GM10847 (cell line): ENCODE data around the gene SDK1.

Experiments
- POLR2A ChIP-seq: IDR thresholded peaks from 2 replicates; pipeline ENCODE4 v1.6.1; 2011; ENCODE audit not compliant: insufficient read length; ENCODE audit errors: extremely low read depth

SDK1 gene

DNA sequence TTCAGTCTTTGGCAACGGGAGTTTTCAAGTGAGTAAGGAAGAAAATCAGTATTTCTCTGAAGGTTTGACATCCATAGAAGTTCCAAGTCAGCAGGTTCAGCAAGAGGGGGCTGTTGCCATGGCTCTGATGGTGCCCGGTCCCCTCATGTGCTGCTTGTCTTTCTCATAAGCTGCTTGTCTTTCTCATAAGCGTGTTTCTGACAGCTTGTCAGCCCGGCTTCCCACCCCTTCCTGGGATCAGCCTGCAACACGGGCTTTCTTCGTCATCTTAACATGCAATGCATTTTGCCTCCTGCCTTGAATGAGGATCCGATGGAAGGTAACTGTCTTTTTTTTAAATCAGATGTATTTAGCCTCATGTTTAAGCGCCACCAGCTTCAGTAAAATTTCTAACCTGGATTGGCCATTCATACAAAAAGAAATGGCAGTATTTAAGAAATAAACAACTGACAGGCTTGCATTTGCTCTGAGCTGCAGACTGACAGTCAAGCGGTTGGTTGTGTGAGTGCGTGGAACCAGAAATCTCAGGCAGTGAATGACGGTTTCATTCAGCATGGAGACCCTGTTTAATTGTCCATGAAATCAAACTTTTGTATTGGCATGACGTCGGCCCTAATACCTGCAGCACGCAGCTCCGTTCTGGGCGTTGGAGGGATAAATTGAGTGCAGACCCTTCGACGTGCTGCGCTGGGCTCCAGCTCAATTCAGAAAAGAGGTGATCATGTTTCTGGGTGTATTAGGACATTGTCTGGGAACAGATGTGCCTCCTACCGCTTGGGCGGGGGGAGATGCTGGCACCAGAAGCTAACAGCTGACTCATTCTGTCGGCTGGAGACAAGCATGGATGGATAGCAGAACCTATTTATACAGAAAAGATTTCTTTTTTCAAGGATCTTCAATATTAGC, 926.3 kb downstream of the SDK1 start:
- no peak for TF ChIP-seq POLR2A

DNA sequence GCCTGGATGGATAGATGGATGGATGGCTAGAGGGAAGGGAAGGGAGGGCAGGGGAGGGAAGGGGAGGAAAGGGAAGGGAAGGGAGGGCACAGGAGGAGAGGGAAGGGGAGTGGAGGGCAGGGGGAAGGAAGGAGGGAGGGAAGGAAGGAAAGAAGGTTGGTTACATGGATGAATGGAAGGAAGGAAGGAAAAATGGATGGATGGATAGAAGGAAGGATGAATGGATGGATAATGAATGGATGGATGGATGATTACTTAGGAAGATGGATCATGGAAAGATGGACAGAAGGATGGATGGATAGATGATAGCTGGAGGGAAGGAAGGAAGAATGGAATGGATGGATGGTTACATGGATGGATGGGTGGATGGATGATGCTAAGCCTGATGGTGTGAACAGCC, 929.3 kb downstream of the SDK1 start:
- TF ChIP-seq POLR2A = no peak

DNA sequence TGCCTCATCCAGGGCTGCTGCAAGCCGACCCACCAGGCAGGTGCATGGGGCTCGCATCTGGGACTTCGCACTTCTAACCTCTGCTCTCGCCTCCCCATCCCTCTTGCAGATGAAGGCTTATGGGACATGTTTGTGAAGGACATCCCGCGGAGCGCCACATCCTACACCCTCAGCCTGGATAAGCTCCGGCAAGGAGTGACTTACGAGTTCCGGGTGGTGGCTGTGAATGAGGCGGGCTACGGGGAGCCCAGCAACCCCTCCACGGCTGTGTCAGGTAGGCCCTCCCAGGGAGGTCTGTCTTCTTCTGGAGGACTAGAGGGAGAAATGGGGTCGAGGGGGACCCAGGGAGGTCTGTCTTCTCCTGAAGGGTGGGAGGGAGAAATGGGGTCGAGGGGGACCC, 932.1 kb downstream of the SDK1 start:
- TF ChIP-seq POLR2A = no peak

DNA sequence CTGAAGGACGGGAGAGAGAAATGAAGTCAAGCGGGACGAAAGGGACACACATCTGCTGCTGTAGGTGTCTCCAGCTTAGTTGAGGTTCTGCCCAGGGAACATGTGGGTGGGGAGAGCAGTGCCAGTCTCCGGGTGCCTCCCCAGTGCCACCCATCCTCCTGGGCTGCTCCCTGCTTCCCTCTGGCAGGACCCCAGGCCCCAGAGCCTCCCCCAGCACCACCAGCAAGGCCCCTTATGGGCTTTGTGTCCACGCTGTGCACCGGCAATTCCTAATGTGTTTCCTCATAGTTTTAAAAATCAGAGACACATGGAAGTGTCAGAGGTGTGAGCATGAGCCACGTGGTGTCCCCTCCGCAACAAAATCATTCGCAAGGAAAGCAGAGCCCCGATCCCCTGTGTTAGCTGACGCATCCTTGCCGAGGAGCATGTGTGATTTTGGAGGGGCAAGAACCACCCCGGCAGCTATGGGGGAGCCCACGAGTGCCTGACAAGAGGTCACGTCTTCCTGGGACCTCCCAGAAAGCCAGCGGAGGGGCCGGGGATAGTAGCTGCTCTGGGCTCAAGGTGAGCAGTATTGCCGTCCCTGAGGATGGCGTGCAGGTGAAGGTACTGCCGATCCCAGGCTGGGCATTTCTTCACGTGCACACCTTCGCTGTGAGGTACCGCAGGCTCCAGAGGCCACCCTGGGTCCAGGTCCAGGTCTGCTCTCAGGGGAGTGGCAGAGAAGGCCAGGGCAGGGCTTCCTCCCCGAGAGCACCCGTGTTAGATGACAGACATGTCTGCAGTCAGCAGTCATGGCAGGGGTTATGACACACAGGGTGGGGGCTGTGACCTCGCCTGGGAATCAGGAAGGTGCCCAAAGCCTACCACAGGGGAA, 932.8 kb downstream of the SDK1 start:
- TF ChIP-seq POLR2A = no peak

DNA sequence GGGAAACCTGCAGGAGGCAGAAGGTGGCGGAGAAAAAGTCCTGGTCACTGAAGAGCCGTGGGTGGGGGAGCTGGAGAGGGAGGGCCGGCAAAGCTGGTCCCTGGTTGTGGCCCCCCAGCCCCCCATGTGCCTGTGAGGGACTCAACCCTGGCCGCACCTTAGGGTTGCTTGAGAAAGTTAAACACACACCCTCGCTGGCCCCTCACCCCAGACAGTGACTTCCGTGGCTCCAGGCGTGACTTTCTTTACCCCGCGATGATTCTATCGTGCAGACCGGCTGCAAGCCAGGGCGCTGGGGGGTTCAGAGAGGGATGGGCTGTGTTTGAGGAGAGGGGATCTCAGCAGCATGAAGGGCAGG, 933.4 kb downstream of the SDK1 start:
- no peak for TF ChIP-seq POLR2A

DNA sequence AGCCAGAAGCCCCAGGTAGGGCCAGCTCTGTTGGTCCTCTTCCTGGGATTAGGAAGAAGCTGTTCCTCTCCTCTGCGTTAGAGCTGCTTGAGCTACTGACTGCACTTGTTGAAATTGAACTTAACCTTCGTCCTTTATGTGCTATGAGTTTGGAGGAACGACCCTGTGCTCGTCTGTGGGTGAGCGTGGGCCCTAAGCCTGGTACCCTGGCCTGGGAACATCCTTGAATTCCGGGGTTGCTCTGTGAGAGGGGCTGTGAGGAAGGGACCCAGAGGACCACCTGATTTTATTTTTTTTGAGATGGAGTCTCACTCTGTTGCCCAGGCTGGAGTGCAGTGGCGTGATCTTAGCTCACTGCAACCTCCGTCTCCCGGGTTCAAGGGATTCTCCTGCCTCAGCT, 933.8 kb downstream of the SDK1 start:
- TF ChIP-seq POLR2A = no peak

DNA sequence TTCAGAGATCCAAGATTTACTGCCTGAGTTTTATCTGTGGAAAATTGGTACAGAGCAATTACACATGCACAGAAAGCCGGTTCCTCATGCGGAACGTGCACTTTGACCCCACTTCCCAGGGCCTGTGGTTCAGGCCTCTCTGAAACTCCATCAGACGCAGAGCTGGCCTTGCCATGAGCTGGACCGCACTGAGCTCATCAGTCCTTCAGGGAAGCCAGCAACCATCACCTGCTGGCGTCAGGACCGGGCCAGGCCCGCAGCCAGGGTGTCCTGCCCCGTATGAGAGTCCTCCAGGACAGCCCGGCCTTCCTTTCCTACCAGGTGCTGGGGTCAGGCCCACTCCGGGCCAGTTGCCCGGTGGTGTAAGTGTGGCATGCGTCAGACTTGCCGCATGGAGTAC, 934.5 kb downstream of the SDK1 start:
- TF ChIP-seq POLR2A = no peak

DNA sequence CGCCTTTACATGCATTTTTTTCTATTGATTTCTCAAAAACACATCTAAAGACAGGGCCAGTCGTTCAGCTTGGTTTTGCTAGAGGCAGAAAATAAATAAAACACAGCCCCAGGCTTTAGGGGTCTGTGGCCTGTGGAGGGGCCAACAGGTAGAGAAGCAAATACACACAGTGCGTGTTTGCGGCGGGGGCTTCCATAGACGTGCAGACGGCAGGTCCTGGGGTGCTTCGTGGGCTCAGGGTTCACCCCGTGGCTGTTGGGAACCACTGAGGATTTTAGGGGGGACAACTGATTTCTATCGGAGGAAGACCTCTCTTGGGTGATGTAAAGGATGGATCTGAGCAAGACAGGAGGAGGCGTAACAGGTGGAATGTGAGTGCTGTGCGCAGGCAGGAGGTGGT, 935.3 kb downstream of the SDK1 start:
- TF ChIP-seq POLR2A = no peak

DNA sequence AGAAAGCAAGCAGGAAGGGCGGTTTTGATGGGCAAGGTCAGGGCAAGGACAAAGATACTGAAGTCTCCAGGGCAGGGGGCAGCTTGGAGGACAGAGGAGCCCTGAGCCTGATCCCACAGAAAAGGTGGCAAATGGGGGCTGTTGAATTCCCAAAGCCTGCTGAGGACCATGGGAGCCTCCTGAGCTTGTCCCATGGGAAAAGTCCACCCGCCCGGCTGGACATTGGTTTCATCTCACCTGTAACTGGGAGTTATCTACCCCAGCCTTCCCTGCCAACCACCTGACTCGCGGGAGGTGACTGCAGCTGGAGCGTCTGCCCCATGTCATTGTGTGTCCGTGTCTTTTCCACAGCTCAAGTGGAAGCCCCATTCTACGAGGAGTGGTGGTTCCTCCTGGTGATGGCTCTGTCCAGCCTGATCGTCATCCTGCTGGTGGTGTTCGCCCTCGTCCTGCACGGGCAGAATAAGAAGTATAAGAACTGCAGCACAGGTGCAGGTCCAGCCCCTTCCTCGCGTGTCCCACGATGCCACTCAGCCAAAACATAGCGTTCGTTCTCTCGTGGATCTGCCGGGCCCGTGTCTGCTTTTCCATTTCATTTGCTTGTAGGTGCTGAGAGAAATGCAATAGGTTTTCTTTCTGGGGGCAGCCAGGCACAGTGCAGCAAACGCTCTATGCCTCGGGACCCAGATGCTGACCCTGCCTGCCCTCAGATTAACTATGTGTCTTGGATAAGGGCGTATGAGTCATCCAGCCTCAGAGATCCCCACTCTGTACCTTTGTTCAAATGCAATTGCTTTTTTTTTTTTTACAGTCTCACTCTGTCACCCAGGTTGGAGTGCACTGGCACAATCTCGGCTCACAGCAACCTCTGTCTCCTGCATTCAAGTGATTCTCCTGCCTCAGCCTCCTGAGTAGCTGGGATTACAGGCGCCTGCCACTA, 936.5 kb downstream of the SDK1 start:
- no peak for TF ChIP-seq POLR2A

DNA sequence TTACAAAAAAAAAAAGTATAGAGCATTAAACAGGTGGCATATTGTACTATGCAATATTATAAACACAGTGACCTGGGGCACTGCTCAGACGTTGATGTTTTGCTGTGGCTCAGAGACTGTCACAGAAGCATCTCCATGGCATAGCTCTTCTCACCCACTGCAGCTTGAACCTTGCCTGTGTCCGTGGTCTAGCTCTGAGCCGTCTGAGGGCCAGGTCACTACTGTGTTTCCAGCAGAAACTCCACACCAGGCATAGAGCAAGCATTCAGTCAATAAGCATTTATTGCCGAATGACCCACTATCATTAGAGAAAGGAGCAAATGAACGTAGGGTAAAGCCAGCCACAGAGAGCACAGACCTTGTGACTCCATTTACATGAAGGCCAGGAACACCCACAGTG, 937.8 kb downstream of the SDK1 start:
- no peak for TF ChIP-seq POLR2A

DNA sequence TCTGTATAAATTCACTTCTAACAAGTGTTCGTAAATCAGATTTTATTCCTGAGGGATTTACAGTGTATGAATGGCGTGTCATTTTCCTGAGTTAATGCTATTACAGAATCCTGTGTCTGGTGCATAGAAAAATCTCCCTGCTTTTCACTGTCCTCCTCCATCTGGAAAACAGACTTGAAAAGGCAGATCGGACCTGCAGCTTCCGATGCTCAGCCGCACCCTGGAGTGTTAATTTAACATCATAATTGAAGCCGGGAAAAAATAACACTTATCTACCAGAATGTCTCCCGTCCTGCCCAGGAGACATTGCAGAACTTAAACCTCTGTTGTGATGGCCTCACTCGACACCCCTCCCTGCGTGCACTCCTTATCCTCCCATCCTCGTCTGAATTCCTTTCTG, 939.0 kb downstream of the SDK1 start:
- TF ChIP-seq POLR2A = no peak

DNA sequence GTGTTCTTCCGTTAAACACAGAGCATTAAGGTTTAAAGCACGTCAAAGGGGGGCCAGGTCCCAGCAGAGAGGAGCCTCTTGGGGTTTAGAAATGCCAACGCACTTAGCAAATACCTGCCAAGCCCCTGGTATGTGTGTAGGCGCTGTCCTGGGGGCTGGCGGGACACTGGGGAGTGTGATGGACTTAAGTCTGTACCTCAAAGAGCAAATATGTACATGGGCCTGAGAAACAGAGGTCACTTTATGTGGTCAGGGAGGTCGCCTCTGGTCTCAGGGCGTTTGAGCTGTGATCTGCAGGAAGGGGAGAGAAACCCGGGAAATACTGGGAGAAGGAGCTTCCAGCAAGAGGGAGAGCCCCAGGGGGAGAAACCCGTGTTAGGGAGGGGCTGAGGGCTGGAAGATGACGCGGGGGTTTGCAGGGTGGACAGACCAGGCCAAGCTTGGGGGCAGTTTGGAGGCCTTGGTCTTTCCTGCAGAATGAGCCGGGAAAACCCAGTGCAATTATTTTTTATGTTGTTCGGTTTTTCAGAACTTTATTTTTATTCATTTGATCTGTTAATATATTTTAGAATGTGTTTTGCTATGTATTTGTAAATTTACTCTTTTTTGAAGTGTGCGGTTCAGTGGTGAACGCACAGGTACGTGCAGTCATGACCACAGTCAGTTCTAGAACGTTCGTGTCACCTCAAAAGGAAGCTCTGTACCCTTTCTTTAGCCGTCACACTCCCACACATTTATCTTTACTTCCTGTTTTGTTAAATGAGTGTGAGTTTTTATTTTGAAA, 939.7 kb downstream of the SDK1 start:
- no peak for TF ChIP-seq POLR2A

DNA sequence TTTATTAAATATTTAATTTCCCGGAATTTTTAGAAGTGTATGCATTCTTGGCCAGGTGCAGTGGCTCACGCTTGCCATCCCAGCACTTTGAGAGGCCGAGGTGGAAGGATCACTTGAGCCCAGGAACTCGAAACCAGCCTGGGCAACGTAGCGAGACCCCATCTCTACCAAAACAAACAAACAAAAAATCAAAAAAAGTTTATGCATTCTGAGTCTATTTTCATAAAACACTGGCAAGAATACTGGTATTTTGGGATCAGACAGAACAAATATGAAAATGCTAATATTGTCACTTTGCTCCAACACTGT, 940.2 kb downstream of the SDK1 start:
- TF ChIP-seq POLR2A = no peak

DNA sequence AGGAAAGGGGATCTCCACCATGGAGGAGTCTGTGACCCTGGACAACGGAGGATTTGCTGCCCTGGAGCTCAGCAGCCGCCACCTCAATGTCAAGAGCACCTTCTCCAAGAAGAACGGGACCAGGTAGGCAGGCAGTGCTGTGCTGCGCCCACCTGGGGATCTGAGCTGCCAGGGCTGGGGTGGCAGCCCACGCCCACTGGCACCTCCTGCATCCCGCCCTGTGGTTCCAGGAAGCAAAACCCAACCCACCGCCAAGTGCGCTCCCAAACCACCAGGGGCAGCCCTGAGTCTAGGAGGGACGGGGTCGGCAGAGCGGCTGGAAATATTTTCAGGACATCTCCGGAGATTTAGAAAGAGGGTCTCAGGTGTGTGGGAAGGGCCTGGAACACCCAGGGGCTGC, 940.7 kb downstream of the SDK1 start:
- TF ChIP-seq POLR2A = no peak

DNA sequence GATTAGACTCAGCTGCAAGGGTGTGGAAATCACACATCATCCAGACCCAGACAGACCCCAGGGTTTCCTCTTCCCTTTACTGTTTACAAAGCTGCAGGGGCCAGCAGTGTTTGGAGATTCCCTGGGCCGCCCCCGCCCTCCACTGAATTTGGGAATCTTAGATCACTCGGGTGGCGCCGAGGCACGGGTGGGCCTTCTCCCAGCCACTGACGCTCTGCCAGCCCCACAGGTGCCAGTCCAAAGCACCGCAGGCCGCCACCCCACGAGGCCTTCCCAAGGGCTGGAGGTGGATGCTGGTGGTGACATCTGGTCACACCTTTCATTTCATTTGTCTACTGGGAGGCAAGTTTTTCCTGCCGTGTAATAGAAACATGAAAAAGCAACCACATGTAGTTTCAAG, 941.7 kb downstream of the SDK1 start:
- TF ChIP-seq POLR2A = no peak
